GM19468 (cell line): ENCODE measurements around the gene VPS25.

Experiments
- ATAC-seq: cut with Tn5 transposase; IDR thresholded peaks from one replicate; pipeline ENCODE4 v1.9.1; 2021; ENCODE audit warnings: mild to moderate bottlenecking, moderate library complexity, moderate number of reproducible peaks; ENCODE audit not compliant: unreplicated experiment; ENCODE audit errors: extremely low read depth

The VPS25 gene

DNA sequence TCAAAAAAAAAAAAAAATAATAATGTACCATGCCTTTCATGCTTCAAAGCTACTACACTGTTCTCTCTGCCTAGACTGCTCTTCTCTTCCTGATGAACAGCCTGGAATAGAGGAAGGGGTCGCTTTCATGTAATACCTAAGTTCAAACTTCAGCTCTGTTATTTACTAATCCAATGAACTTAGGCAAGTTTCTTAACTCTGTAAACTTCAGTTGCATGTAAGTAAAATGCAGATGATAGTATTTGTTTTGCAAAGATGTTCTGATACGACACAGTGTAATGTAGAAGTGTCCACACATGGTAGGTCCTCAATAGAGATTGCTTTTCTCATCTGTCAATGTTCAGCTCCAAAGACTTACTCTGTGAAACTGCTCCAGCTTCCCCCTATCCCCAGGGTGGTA, 18.7 kb downstream of the VPS25 start:
- ATAC-seq: no peak

DNA sequence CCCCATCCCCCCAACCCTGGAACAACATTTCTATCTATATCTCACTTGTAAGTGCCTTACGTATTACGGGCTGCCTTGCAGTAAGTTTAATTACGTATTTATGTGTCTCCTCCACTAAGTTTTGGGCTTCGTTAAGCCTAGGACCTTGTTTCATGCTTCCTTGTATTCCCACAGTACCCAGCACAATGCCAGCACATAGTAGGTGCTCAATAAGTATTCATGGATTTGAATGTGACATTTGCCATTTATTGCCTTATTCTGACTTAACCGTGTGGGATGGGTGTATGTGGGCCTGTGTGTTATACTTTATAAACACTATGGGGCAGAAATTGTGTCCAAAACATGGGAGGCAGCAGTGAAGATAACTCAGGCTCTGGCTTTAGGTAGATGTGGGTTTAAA, 19.3 kb downstream of the VPS25 start:
- no peak for ATAC-seq

GRCh38 chr17:42795061-42795460, 21.8 kb downstream of the VPS25 start:
- ATAC-seq: no peak

DNA sequence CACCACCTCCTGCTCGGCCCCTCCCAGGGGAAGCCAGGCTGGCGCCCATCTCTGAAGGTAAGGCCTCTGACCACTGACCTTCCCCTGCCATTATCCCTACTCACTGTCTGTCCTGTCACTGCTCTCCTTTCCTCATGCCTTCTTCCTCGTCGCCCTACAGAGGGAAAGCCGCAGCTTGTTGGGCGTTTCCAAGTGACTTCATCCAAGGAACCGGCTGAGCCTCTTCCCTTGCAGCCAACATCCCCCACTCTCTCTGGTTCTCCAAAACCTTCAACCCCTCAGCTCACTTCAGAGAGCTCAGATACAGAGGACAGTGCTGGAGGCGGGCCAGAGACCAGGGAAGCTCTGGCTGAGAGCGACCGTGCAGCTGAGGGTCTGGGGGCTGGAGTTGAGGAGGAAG, 22.2 kb downstream of the VPS25 start:
- no peak for ATAC-seq

DNA sequence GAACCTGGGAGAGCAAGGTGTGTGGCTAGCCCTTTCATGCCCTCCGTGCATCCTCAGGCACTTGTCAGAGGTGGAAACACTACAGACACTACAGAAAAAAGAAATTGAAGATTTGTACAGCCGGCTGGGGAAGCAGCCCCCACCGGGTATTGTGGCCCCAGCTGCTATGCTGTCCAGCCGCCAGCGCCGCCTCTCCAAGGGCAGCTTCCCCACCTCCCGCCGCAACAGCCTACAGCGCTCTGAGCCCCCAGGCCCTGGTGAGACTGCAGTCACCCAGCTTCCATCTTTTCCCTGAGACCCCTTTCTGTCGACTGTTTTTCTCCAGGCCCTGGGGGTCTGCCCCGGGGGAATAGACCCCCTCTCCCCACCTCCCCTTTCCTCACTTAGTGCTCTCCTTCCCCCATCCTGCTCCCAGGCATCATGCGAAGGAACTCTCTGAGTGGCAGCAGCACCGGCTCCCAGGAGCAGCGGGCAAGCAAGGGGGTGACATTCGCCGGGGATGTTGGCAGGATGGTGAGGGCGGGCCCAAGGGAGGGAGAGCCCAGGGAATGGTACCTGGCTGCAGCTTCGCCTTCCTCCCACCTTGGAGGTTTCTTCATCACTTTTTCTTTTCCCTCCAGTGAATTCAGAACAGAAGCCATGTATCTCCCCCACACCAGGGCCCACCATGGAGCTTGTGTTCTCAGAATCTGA, 23.0 kb downstream of the VPS25 start:
- ATAC-seq: no peak

DNA sequence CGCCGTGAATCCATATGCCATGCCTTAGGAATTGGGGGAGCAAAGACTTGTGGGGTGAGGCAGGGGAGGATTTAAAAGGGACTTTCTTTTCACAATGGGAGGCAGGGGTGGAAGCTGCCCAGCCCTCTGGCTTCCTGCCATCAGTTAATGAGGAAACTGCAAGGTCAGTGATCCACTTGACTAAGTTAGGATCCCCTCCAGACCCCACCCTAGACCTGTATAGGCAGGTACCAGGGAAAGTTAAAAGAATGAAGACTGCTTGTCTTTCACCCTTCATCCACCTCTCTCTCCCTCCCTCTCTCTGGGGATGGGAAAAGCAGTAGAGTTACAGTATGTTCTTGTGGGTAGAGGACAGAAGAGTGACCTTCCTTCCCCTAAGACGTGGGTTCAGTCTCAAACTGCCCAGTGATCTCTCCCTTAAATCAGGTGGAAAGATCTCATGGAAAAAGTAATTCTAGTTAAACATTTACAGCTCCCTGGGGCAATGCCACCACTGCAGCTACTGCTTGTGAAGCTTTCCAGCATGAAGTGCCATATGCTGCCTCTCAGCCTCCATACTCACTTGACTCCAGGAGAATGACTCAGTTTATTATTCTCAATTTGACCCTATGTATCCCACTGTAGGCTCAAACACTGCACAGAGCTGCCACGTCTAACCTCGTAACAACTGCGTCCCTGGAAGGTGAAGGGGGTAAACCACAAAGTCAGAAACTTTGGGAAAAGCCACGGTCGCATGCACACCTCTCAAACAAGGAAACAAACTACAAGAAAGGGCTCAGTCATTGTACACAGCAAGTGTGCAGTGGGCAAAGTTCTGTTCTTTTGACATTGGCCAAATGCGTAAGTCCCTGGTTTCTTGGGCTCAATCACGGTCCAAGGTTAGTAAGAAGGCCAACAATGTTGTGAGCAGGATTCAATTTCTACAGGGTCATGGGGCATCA, 24.1 kb downstream of the VPS25 start:
- ATAC-seq: no peak

DNA sequence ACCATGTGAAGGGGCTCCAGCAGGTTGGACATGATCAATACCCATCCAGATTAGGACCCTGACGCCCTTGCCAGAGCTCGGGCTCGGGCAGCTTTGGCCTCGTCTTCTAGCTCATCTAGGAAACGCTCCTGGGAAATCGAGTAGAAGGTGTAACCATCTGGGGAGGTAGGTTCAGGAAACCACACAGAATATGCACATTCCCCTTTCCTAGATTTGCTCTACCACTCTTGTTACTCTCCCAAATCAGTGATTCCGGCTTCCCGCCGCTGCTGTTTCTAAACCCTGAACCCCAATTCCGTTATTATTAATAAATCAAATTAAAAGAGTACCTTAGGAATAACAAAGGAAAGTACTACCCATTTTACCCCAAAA, 24.7 kb downstream of the VPS25 start:
- no peak for ATAC-seq

GRCh38 chr17:42798383-42799380, 25.4 kb downstream of the VPS25 start, which contains the start of the genes CNTD1 and COA3:
Gene CNTD1 (plus strand): TSS chr17:42798861. CDS start chr17:42799068, 207 bp downstream.
Gene COA3 (minus strand): TSS chr17:42798704. CDS start chr17:42798681, 23 bp downstream.
- ATAC-seq: peak; percentile 60

- no peak for ATAC-seq
Measured at GRCh38 chr17:42803074-42803883, 30.0 kb downstream of the VPS25 start.

- no peak for ATAC-seq
Measured at GRCh38 chr17:42804918-42805367, 31.7 kb downstream of the VPS25 start.

DNA sequence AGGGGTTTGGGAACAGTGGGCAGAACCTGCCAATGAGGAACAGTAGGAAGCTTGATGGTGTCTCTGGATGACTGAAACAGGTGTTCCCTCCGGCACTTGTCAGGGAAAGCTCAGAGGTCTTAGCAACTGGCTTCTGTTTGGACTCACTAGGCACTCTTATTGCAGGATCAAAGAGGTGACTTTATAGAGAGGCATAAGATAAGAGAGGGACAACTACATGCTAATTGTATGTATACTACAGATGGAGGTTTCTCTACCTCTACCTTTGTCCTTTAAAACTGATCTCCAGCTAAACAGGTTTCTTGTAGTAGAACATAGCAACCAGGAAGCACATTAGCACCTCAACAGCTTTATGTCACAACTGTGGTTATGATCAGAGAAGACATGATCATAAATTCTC, 33.0 kb downstream of the VPS25 start:
- ATAC-seq: no peak

- ATAC-seq: no peak
Measured at GRCh38 chr17:42809250-42809649, 36.0 kb downstream of the VPS25 start.

DNA sequence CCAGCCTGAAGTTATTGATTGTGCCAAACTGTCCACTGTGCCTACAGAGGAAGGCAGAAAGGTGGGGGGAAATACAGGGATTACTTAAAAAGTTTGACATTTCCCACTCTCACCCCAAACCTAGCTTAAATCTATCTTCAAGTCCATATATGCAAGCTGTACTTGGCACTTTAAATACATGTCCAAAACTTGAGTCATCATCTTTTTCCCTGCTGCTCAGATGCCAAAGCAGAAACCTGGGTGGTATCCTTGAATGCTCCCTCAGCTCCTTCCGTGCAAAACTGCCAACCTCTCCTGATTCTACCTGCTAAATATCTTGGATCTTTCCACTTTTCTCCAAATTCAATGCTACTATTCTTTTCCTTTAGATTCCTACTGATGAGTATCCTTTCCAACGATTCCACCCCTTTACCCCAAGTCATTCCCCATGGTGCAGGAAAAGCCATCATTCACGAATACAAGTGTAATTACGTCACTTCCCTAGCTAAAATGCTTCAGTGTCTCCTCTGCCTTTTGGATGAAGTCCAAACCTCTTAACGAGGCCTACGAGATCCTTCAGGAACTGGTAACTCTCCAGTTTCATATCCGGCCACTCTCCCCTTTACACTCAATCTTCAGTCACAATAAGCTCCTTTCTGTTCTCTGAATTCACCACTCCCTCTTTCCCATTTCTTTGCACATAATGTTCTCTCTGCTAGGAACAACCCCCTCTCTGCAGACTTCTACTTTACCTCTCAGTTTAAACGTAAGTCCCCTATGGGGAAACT, 41.6 kb downstream of the VPS25 start:
- ATAC-seq: no peak

DNA sequence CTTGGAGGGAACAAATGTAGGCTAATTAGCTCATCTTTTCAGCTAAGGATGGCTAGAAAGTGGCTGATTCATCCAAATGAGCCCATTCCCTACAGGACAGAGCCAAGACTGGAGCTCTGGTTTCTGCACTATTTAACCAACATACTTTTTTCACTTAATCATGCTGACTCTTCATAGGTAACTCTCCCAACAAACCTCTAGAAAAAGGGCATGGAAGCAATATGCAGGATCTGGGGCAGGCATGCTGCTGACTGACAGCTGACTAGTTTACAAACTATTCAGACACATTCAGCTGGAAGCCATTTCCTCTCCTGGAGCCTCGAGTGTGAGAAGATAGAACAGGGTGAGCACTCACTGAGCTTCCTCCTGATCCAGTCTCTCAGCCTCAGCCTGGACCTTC, 44.6 kb downstream of the VPS25 start:
- ATAC-seq: no peak

DNA sequence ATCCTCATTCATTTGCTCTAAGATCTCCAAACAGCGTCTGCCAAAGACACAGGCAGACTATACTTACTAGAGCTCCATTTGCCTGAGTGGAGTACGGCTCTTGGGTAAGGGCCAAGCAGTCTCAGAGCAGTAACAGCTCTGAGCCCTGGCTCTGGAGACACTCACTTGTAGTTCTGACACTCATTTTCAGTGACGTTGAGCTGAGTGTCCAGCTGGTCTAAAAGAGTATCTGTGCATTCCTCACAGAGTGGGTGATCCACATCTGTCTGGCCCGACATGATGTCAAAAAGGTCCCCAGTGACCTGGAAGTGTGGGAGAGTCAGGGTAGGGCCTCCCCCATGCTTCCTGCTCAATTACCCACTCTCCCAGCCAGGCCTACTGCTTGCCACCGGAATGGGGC, 45.1 kb downstream of the VPS25 start:
- no peak for ATAC-seq

DNA sequence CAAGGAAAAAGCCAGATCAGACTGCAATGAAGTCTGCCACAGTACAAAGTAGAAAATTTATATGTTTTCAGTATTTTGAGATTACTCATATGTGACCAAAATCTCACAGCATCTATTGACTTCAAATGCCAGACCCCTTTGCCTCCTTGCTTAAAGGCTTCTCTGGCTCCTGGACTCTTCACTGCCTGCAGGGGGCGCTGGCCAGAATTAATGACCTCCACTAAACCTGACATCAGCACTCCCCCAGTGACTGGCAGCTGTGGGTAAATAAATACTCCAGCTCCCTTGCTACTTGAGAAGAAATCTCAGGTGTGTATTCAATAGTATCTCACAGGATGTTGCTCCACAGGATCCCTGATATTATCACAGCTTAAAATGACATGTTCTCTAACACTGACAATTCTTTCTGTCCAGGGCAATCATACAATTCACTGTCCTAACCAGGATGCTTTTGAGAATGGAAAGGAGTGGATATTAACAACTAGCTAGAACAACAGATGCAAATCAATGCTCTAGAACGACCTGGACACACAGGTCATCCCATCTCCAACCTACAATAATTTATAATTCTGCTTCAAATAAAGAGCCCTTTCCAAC, 46.8 kb downstream of the VPS25 start:
- no peak for ATAC-seq

GRCh38 chr17:42821176-42821575, 47.9 kb downstream of the VPS25 start:
- ATAC-seq: no peak

GRCh38 chr17:42827472-42827871, 54.2 kb downstream of the VPS25 start:
- ATAC-seq: no peak
